Naive thymus-derived CD4-positive, alpha-beta T cell (primary cell): ENCODE results near the gene LRTM1. TPM values are rescaled to one million over a fixed set of nuclear protein-coding genes. Genes with fewer than 3 reads are reported as not detected.

ENCODE experiments used
- ATAC-seq: fragments of 150-1000 bp; cut with Tn5 transposase; 2 replicates; pipeline ENCODE4 v1.10.0; 2021; ENCODE audit warnings: mild to moderate bottlenecking, moderate library complexity
- CTCF ChIA-PET: fragments of 350-600 bp; sonication (Branson Sonifier 250); formaldehyde crosslinking; loops from one replicate; lab custom pipeline; 2021; ENCODE audit warnings: antibody characterized with exemption; lab: Charles Lee
- POLR2A ChIA-PET: fragments of 350-600 bp; sonication (Branson Sonifier 250); formaldehyde crosslinking; loops from one replicate; lab custom pipeline; 2021; ENCODE audit warnings: antibody characterized with exemption, inconsistent platforms; lab: Charles Lee
- DNase-seq, 9 donors: peaks; one replicate each; pipeline versions ENCODE4 v3.0.0 to v3.0.0-alpha.2; 2020 to 2022; ENCODE audit warnings: mixed read lengths in 1 of 9
- H3K27ac ChIP-seq: one replicate; pipeline ENCODE4 v1.7.0; 2013; ENCODE audit warnings: mild to moderate bottlenecking, low read depth, low read length, moderate library complexity
- H3K27me3 ChIP-seq, 2 donors: one replicate each; pipeline ENCODE4 v1.7.0; 2013; ENCODE audit warnings: low read length in 2 of 2, mild to moderate bottlenecking in 2 of 2, moderate library complexity in 2 of 2; ENCODE audit not compliant: control insufficient read depth in 2 of 2, insufficient read depth in 2 of 2
- H3K36me3 ChIP-seq, 3 experiments: 1 replicate in 2 of 3; 2 replicates in 1 of 3; pipeline ENCODE4 v1.7.0; 2013; ENCODE audit warnings: low read length in 3 of 3, mild to moderate bottlenecking in 3 of 3, moderate library complexity in 1 of 3; ENCODE audit not compliant: insufficient read depth in 3 of 3, control insufficient read depth in 2 of 3
- H3K4me1 ChIP-seq, 2 donors: one replicate each; pipeline ENCODE4 v1.7.0; 2013; ENCODE audit warnings: low read length in 2 of 2, mild to moderate bottlenecking in 2 of 2, moderate library complexity in 1 of 2; ENCODE audit not compliant: control insufficient read depth in 2 of 2, insufficient read depth in 2 of 2
- H3K4me3 ChIP-seq: 2 replicates; pipeline ENCODE4 v1.7.0; 2013; ENCODE audit warnings: mild to moderate bottlenecking, low read length
- H3K9me3 ChIP-seq, 3 experiments: 1 replicate in 2 of 3; 2 replicates in 1 of 3; pipeline ENCODE4 v1.7.0; 2013; ENCODE audit warnings: low read length in 3 of 3; ENCODE audit not compliant: control insufficient read depth in 2 of 3
- H3K27ac Mint-ChIP-seq, 9 donors: one replicate each; pipeline ENCODE4 v1.8.0; 2020 to 2022; ENCODE audit warnings: mixed read lengths in 9 of 9, mild to moderate bottlenecking in 8 of 9, moderate library complexity in 5 of 9, inconsistent platforms in 2 of 9
- H3K27me3 Mint-ChIP-seq, 5 donors: one replicate each; pipeline ENCODE4 v1.8.0; 2021 to 2022; ENCODE audit warnings: mixed read lengths in 5 of 5, mild to moderate bottlenecking in 1 of 5
- H3K36me3 Mint-ChIP-seq, 5 donors: one replicate each; pipeline ENCODE4 v1.8.0; 2020 to 2022; ENCODE audit warnings: mixed read lengths in 5 of 5, mild to moderate bottlenecking in 3 of 5, inconsistent platforms in 1 of 5
- H3K4me1 Mint-ChIP-seq, 7 donors: one replicate each; pipeline ENCODE4 v1.8.0; 2020 to 2022; ENCODE audit warnings: mixed read lengths in 7 of 7, mild to moderate bottlenecking in 3 of 7, inconsistent platforms in 1 of 7
- H3K4me3 Mint-ChIP-seq, 10 donors: one replicate each; pipeline ENCODE4 v1.8.0; 2020 to 2022; ENCODE audit warnings: mild to moderate bottlenecking in 10 of 10, mixed read lengths in 10 of 10, moderate library complexity in 6 of 10, inconsistent platforms in 2 of 10
- H3K9me3 Mint-ChIP-seq, 11 donors: one replicate each; pipeline ENCODE4 v1.8.0; 2020 to 2022; ENCODE audit warnings: mixed read lengths in 11 of 11, mild to moderate bottlenecking in 4 of 11, inconsistent platforms in 1 of 11, moderate library complexity in 1 of 11
- intact Hi-C, 2 donors: fragments of 100-400 bp; cut with micrococcal nuclease; formaldehyde crosslinking; loops; one replicate each; pipeline ENCODE4 v1.15.1; 2023
- polyA plus RNA-seq, 2 donors: library from polyadenylated mRNA; unstranded; fragments of 300-500 nt; fragmentation: Illumina TruSeq; gene quantifications; one replicate each; pipeline ENCODE4 v1.2.3, GENCODE V29; 2021
- total RNA-seq, 6 experiments: library from RNA in 5 of 6; stranded (reverse) in 5 of 6; gene quantifications; 1 replicate in 5 of 6; 2 replicates in 1 of 6; pipeline ENCODE4 v1.2.3 and lab custom pipeline; 2021 to 2026

Gene LRTM1
- total and polyA plus RNA-seq, 7 experiments from 2014 or later, result not detected

DNA sequence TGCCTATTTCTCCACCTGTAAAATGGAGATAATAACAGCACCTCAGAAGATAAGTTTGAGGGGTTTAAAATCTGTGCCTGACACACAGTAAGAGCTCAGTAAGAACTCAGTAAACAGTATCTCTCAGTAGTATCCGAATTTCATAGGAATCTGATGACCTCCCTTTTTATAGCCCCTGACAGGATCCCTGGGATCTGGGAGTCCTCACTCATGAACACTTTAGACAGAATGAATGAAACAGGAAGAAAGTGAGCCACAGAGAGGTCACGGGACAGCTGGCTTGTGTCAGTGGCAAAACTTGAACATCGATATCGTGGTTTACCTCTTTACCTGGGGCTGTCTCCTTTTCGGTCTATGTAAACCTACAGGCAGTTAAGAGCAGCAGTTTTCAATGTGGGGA is 51.2 kb downstream of the LRTM1 start:
- Mint-ChIP-seq H3K4me1 (no peaks in the 10 kb centered on the region), H3K9me3 (peaks cover 0 to 16% (median 0%) of the 10 kb centered on the region in 11 donors), H3K4me3 (no peak overlapping the region), H3K36me3 (no peaks in the 10 kb centered on the region), H3K27ac (no peak overlapping the region), H3K27me3 (peaks cover 0 to 17% (median 0%) of the 10 kb centered on the region in 5 donors)
- H3K9me3 ChIP-seq, result no peaks in the 10 kb centered on the region
- ChIA-PET CTCF (no interaction called here), POLR2A (no interaction called here)
- intact Hi-C loops, result no loop called here
- no peaks in the 10 kb centered on the region for H3K4me1 ChIP-seq
- H3K27me3 ChIP-seq, result no peaks in the 10 kb centered on the region
- DNase-seq, result no peak
- no peaks in the 10 kb centered on the region for H3K36me3 ChIP-seq
- no peak for ATAC-seq
- no peak overlapping the region for H3K4me3 ChIP-seq
- H3K27ac ChIP-seq, result no peak overlapping the region

DNA sequence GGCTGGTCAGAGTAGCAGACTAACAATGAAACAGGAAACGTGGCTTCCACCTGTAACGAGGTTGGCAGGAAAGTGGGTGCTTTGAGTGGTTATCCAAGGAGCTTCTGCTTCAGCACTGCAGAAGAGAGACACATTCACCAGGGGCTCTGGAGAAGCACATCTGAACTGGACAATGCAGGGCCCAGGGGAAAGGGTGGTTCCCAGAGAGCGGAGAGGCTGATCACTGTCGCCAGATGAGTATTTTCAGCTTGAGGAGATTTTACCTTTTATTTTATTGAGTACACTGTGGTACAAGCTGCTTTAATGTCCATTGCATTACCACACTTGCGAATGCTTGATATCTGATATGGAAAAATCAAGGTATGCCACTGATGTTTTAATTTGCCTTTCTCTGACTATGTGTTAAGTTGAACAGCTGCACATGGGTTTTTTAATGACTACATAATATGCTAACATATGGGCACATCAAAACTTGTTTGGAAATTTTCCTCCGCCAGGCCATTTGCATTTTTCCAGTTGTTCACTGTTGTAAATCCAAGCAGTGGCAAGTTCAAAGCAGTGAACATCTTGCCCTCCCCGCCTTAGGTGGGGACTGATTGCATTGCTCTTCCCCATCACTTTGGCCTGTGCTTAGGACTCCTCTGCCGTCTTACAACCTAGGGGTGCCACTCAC is 52.1 kb downstream of the LRTM1 start:
- Histone ChIP-seq H3K4me3 (no peak overlapping the region), H3K36me3 (no peaks in the 10 kb centered on the region), H3K4me1 (no peaks in the 10 kb centered on the region), H3K9me3 (no peaks in the 10 kb centered on the region), H3K27ac (no peak overlapping the region), H3K27me3 (no peaks in the 10 kb centered on the region)
- intact Hi-C loops, result no loop called here
- ChIA-PET CTCF (no interaction called here), POLR2A (no interaction called here)
- no peak overlapping the region for H3K4me3 Mint-ChIP-seq
- H3K36me3 Mint-ChIP-seq, result no peaks in the 10 kb centered on the region
- H3K27ac Mint-ChIP-seq, result no peak overlapping the region
- no peak for DNase-seq
- peaks cover 0 to 16% (median 0%) of the 10 kb centered on the region in 11 donors for H3K9me3 Mint-ChIP-seq
- peaks cover 0 to 17% (median 0%) of the 10 kb centered on the region in 5 donors for H3K27me3 Mint-ChIP-seq
- ATAC-seq, result no peak
- no peaks in the 10 kb centered on the region for H3K4me1 Mint-ChIP-seq

DNA sequence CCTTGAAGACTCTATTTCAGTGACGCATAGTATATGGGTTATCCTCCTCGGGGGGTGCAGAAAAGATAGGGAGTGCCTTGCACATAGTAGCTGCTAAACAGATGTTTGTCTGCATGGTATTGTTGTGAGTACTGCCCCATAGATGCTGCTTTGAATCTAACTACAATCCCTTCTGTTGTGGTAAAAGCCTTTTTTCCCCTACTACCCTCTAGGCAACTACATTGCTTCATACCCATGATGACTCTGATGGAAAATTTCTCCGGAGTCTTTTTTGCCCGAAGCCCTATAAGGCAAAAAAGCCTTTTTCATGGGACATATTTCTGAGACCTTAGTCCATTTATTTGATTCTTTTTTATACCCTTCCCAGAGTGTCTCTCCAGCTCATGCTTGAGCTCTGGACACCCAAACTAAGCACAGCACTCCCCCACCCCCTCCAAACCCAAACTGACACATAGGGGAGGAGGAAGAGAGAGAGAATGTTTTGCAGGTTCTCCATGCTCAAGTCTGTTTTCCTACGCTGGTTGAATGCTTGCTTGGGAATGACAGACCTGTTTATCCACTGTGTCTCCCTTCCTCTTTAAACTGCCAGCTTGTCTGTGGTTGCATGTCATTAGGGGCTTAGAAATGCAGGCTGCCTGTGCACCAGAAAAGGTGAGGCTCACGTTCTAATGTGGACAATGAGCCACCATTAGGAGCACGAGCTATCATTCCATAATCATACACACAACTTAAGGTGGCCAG is 52.9 kb downstream of the LRTM1 start:
- CTCF ChIA-PET, result no interaction called here

DNA sequence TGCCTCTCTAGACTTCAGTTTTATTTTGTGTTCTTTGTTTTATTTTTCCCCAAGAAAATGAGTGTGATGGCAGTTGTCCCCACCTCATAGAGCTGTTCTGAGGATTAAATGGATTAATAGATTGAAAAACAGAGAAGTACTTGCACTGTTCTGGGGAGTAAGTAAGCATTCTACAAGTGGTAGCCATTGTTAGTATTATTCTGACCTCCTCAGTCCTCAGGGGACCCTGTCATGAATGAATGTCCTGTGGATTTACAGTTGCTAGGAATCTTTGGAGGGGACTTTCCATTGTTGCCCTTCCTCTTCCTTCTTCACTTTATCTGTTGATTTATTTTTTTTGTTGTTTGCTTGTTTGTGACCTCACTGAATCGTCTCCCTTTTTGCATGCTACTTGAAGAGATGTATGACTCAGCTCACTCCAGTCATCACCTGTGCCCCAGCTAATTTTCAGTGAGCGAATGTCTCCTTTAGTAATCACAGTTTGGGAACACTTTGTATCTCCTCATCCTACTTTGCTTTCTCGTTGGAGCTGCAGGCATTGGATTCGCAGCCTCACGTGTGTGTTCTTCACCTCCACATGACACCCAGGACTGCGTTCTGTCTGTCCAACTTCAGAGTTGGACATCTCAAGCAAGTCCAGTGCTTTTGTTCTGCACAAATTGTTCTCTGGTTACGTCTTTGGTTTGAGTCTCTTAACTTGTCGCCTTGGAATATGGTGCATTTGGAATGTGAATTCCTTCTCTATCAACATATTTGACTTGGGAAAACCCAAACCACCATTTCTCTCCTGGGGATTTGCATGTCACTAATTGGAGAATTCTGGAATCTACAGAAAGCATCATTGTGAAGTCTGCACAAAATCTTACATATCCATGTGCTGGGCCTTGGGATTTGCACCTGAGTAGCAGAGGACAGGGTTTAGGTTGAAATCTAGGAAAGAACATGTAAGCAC is 54.5 kb downstream of the LRTM1 start:
- Mint-ChIP-seq H3K36me3 (no peaks in the 10 kb centered on the region), H3K4me1 (no peaks in the 10 kb centered on the region), H3K27ac (no peak overlapping the region), H3K9me3 (peaks cover 0 to 18% (median 0%) of the 10 kb centered on the region in 11 donors), H3K27me3 (peaks cover 0 to 13% (median 0%) of the 10 kb centered on the region in 5 donors), H3K4me3 (no peak overlapping the region)
- DNase-seq (no peak), ATAC-seq (no peak)
- Histone ChIP-seq H3K27me3 (no peaks in the 10 kb centered on the region), H3K36me3 (no peaks in the 10 kb centered on the region), H3K4me3 (no peak overlapping the region), H3K4me1 (no peaks in the 10 kb centered on the region), H3K9me3 (no peaks in the 10 kb centered on the region), H3K27ac (no peak overlapping the region)
- ChIA-PET POLR2A (no interaction called here), CTCF (no interaction called here)
- intact Hi-C loops, result no loop called here

More for the DNA sequence above, 52.9 kb downstream of the LRTM1 start:
- Histone ChIP-seq H3K36me3 (no peaks in the 10 kb centered on the region), H3K4me3 (no peak overlapping the region), H3K9me3 (no peaks in the 10 kb centered on the region), H3K4me1 (no peaks in the 10 kb centered on the region), H3K27ac (no peak overlapping the region), H3K27me3 (no peaks in the 10 kb centered on the region)
- ATAC-seq (no peak), DNase-seq (no peak)
- Mint-ChIP-seq H3K36me3 (no peaks in the 10 kb centered on the region), H3K4me3 (no peak overlapping the region), H3K4me1 (no peaks in the 10 kb centered on the region), H3K9me3 (peaks cover 0 to 16% (median 0%) of the 10 kb centered on the region in 11 donors), H3K27me3 (peaks cover 0 to 17% (median 0%) of the 10 kb centered on the region in 5 donors), H3K27ac (no peak overlapping the region)
- POLR2A ChIA-PET, result no interaction called here
- intact Hi-C loops, result no loop called here

DNA sequence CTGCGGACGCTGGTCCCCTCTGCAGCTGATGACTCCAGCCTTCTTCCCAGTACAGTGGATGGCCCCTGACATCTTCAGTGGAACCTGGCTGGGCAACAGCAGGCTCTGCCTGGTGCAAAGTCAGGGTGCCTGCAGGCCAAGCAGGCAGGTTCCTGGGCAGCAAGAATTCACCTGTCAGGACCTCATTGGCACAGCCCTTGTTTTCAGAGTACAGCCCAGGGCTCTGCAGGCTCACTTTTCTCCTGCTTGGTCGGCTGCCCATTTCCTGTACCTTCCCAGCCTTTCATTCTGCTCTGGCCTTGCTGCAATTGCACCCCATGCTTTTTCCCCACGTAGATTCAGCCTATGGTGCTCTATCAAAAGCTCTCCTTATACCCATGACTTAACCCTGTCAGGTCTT is 56.0 kb downstream of the LRTM1 start:
- Mint-ChIP-seq H3K27ac (no peak overlapping the region), H3K36me3 (peaks cover 0 to 3% (median 0%) of the 10 kb centered on the region in 5 donors), H3K27me3 (peaks cover 0 to 13% (median 0%) of the 10 kb centered on the region in 5 donors), H3K4me3 (no peak overlapping the region), H3K9me3 (peaks cover 0 to 21% (median 0%) of the 10 kb centered on the region in 11 donors), H3K4me1 (no peaks in the 10 kb centered on the region)
- no peak for ATAC-seq
- POLR2A ChIA-PET, result no interaction called here
- no peaks in the 10 kb centered on the region for H3K27me3 ChIP-seq
- H3K4me1 ChIP-seq, result no peaks in the 10 kb centered on the region
- H3K4me3 ChIP-seq, result no peak overlapping the region
- no peaks in the 10 kb centered on the region for H3K9me3 ChIP-seq
- H3K36me3 ChIP-seq, result no peaks in the 10 kb centered on the region
- intact Hi-C loops, result no loop called here
- H3K27ac ChIP-seq, result no peak overlapping the region
- CTCF ChIA-PET, result no interaction called here
- no peak for DNase-seq

DNA sequence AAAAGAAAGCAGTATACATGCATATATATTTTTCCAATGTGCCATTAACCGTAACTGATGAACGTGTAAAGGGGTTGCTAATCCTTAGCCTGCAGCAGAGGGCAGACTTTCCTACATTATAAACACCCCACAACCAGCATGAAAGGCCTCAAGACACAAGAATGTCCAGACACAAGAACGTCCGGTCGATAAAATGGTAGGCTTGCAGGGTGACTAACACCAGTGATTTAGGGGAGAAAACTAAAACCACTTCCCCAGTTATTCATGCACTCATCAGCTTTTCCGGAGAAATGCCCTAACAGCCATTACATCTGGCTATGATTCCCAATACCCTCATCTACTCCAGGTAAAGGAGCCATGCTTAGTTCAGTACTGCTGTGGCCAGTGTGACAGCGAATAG is 57.4 kb downstream of the LRTM1 start:
- H3K9me3 Mint-ChIP-seq, result peaks cover 0 to 21% (median 0%) of the 10 kb centered on the region in 11 donors
- peaks cover 0 to 3% (median 0%) of the 10 kb centered on the region in 5 donors for H3K36me3 Mint-ChIP-seq
- POLR2A ChIA-PET, result no interaction called here
- H3K27me3 Mint-ChIP-seq, result peaks cover 0 to 15% (median 0%) of the 10 kb centered on the region in 5 donors
- H3K4me3 Mint-ChIP-seq, result no peak overlapping the region
- DNase-seq (no peak), ATAC-seq (no peak)
- Histone ChIP-seq H3K4me3 (no peak overlapping the region), H3K27me3 (no peaks in the 10 kb centered on the region), H3K36me3 (no peaks in the 10 kb centered on the region), H3K9me3 (no peaks in the 10 kb centered on the region), H3K27ac (no peak overlapping the region), H3K4me1 (no peaks in the 10 kb centered on the region)
- intact Hi-C loops, result no loop called here
- CTCF ChIA-PET, result no interaction called here
- no peaks in the 10 kb centered on the region for H3K4me1 Mint-ChIP-seq
- H3K27ac Mint-ChIP-seq, result no peak overlapping the region
